Measurements from ENCODE around the gene PRKAR2B. TPM values are rescaled to one million over a fixed set of nuclear protein-coding genes. Genes with fewer than 3 reads are reported as not detected.

PRKAR2B gene
- total and polyA plus RNA-seq, 2 of the 4 experiments (the other 2 are of a cell fraction): 3.0 to 3.1 TPM

DNA sequence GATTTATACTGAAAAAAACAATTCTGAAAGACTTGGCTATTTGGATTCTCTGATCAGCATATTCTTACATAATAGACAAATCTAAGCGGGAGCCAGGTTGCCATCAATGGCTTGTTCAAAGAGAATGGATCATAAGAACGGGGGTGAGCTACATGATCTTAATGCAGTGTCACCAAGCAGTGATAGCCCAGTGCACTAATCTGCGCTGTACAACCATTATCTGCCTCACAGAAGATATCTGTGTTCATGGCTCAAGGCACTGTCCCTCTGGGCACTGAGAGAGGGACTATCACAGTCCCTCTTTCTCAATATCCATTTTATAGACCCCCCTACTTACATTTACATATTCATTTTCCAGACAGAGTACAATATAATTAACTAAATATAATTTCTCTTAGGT lies 22.9 kb upstream of the PRKAR2B start:
- dilution Hi-C loops (cut with HindIII; ENCODE audit: low sequenced_read_pairs, unreplicated experiment) (no loop called here), intact Hi-C loops (cut with micrococcal nuclease) (no loop called here), in situ Hi-C loops (cut with MboI; ENCODE audit: low sequenced_read_pairs) (no loop called here)
- Histone ChIP-seq H2BK120ac (ENCODE audit: low read depth, low read length) (no peak overlapping the region), H2BK5ac (ENCODE audit: low read depth, low read length, poor library complexity, severe bottlenecking) (no peak overlapping the region), H3K4ac (ENCODE audit: low read depth, low read length) (no peak overlapping the region), H3K56ac (ENCODE audit: extremely low read depth, insufficient read depth, low read length) (no peak overlapping the region), H3K79me1 (ENCODE audit: low read depth in 1 of 2, low read length in 2 of 2) (no peaks in the 10 kb centered on the region), H3K14ac (replicated peaks; ENCODE audit: low read depth, low read length) (no peak overlapping the region), H4K5ac (ENCODE audit: low read depth, low read length) (no peak overlapping the region), H2AK9ac (replicated peaks; ENCODE audit: low read depth, low read length, poor library complexity) (no peak overlapping the region), H3K9me3 (ENCODE audit: control insufficient read depth, insufficient read depth, low read length) (peaks cover 2% of the 10 kb centered on the region), H3K4me1 (ENCODE audit: control insufficient read depth, insufficient read depth, low read length) (no peaks in the 10 kb centered on the region), H2BK20ac (ENCODE audit: low read depth, low read length) (no peak overlapping the region), H4K20me1 (ENCODE audit: insufficient read depth, low read length) (no peaks in the 10 kb centered on the region), H3K23ac (ENCODE audit: low read depth, low read length) (no peak overlapping the region), H2AFZ (replicated peaks; ENCODE audit: low read length, poor library complexity) (no peak overlapping the region), H2AK5ac (ENCODE audit: low read depth, low read length) (no peak overlapping the region), H3K4me3 (ENCODE audit: insufficient read depth, low read depth, low read length) (no peak overlapping the region), H3K9ac (ENCODE audit: low read depth, low read length) (no peak overlapping the region), H2BK15ac (ENCODE audit: low read depth, low read length) (no peak overlapping the region), H3K36me3 (ENCODE audit: control insufficient read depth, insufficient read depth, low read length) (no peaks in the 10 kb centered on the region), H3K27ac (ENCODE audit: insufficient read depth, low read length) (no peak overlapping the region), H3K27me3 (ENCODE audit: control insufficient read depth, insufficient read depth, low read length) (peaks cover 3% of the 10 kb centered on the region; the same call in 1 of the 2 replicates), H3K4me2 (ENCODE audit: low read depth, low read length) (no peak overlapping the region), H4K8ac (ENCODE audit: low read depth in 2 of 2, low read length in 2 of 2) (no peak overlapping the region), H4K91ac (ENCODE audit: insufficient read depth, low read depth, low read length) (no peak overlapping the region), H3K18ac (ENCODE audit: low read depth, low read length) (no peak overlapping the region), H3K9me1 (ENCODE audit: insufficient read depth, low read length) (no peaks in the 10 kb centered on the region)
- TF ChIP-seq, protein P1, sequence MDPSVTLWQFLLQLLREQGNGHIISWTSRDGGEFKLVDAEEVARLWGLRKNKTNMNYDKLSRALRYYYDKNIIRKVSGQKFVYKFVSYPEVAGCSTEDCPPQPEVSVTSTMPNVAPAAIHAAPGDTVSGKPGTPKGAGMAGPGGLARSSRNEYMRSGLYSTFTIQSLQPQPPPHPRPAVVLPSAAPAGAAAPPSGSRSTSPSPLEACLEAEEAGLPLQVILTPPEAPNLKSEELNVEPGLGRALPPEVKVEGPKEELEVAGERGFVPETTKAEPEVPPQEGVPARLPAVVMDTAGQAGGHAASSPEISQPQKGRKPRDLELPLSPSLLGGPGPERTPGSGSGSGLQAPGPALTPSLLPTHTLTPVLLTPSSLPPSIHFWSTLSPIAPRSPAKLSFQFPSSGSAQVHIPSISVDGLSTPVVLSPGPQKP (IDR thresholded peaks at IDR 0.05; ENCODE audit: borderline replicate concordance, low read depth, low read length): no peak
- TF ChIP-seq POLR2A (IDR thresholded peaks at IDR 0.05; ENCODE audit: low read depth, low read length): no peak
- no peak for TF ChIP-seq CHD1 (IDR thresholded peaks at IDR 0.05; ENCODE audit: low read depth, low read length)
- TF ChIP-seq SMC3 (IDR thresholded peaks at IDR 0.05; ENCODE audit: low read depth, low read length): no peak
- TF ChIP-seq, protein P2, sequence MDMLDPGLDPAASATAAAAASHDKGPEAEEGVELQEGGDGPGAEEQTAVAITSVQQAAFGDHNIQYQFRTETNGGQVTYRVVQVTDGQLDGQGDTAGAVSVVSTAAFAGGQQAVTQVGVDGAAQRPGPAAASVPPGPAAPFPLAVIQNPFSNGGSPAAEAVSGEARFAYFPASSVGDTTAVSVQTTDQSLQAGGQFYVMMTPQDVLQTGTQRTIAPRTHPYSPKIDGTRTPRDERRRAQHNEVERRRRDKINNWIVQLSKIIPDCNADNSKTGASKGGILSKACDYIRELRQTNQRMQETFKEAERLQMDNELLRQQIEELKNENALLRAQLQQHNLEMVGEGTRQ (IDR thresholded peaks at IDR 0.05; ENCODE audit: low read depth, low read length): no peak
- no TSS peak for BruUV-seq (replicated peaks)
- ATAC-seq (ENCODE audit: low read depth) (no peak), DNase-seq (no peak)
- ChIA-PET CTCF (no interaction called here), POLR2A (ENCODE audit: unreplicated experiment) (no interaction called here)
- no CpG with 5 or more reads among the region's 3 CpGs for WGBS, 2 experiments (ENCODE audit: extremely low coverage in 2 of 2, insufficient read length in 1 of 2)

Data from IMR-90 (cell line).